Transverse colon (tissue), 1 donor: ENCODE results near the gene SRP14.
"Not testable (repeated sequence)": the region's sequence is repeated elsewhere in the genome, so short reads cannot be mapped to it uniquely, and the experiment has no call there.

Experiments
- EP300 ChIP-seq: sonication (generic); formaldehyde crosslinking; IDR thresholded peaks from one replicate; pipeline ENCODE4 v1.6.1; 2017; ENCODE audit warnings: antibody characterized with exemption, low read depth
- POLR2A ChIP-seq: fragments of 450-650 bp; IDR thresholded peaks from one replicate; pipeline ENCODE4 v1.6.1; 2016; ENCODE audit warnings: antibody characterized with exemption, mild to moderate bottlenecking, moderate library complexity

GRCh38 chr15:39992953-39993352 lies 46.0 kb downstream of the SRP14 start:
- not testable (repeated sequence) for TF ChIP-seq POLR2A, EP300
